Vagina (tissue), 2 donors: ENCODE measurements around the gene GTPBP1.

Experiments
- CTCF ChIP-seq, 3 experiments: fragments of 450-650 bp in 2 of 3; fragments of 200-600 bp in 1 of 3; sonication (generic) in 1 of 3; IDR thresholded peaks; one replicate each; pipeline ENCODE4 v1.5.1; 2017 to 2019; ENCODE audit warnings: antibody characterized with exemption in 3 of 3, mild to moderate bottlenecking in 2 of 3, moderate library complexity in 2 of 3
- POLR2A ChIP-seq, 2 donors: fragments of 450-650 bp; IDR thresholded peaks; one replicate each; pipeline ENCODE4 v1.6.1; 2017; ENCODE audit warnings: antibody characterized with exemption in 2 of 2, mild to moderate bottlenecking in 2 of 2, moderate library complexity in 2 of 2
- POLR2AphosphoS5 ChIP-seq, 2 donors: sonication (generic); formaldehyde crosslinking; IDR thresholded peaks; one replicate each; pipeline ENCODE4 v1.9.0; 2017; ENCODE audit warnings: antibody characterized with exemption in 2 of 2, mild to moderate bottlenecking in 2 of 2, low read depth in 1 of 2; ENCODE audit not compliant: insufficient read depth in 1 of 2

GRCh38 chr22:38707984-38708383 is 2.2 kb downstream of the GTPBP1 start:
- TF ChIP-seq CTCF (IDR thresholded peaks at IDR 0.05), result no peak
- no peak for TF ChIP-seq POLR2AphosphoS5 (IDR thresholded peaks at IDR 0.05; ENCODE audit: insufficient read depth in 1 of 2, low read depth in 1 of 2)
- TF ChIP-seq POLR2A (IDR thresholded peaks at IDR 0.05), result no peak
